CD4-positive, alpha-beta memory T cell (primary cell): ENCODE measurements around the gene RSL1D1. TPM values are rescaled to one million over a fixed set of nuclear protein-coding genes. Genes with fewer than 3 reads are reported as not detected.
A peak's percentile ranks its signal among the peaks of the same experiment; 100 is the strongest.

Experiments
- CTCF ChIA-PET: fragments of 350-600 bp; sonication (Branson Sonifier 250); formaldehyde crosslinking; loops from one replicate; lab custom pipeline; 2021; ENCODE audit warnings: inconsistent platforms; ENCODE audit not compliant: partially characterized antibody; lab: Charles Lee
- POLR2A ChIA-PET: fragments of 350-600 bp; sonication (Branson Sonifier 250); formaldehyde crosslinking; loops from one replicate; lab custom pipeline; 2021; ENCODE audit not compliant: partially characterized antibody; lab: Charles Lee
- DNase-seq, 5 donors: peaks; one replicate each; pipeline versions ENCODE4 v3.0.0 to v3.0.0-alpha.2; 2020 to 2022; ENCODE audit warnings: mixed read lengths in 1 of 5
- H3K27ac ChIP-seq: one replicate; pipeline ENCODE4 v1.7.0; 2013; ENCODE audit warnings: low read depth, low read length
- H3K27me3 ChIP-seq: 2 replicates; pipeline ENCODE4 v1.7.0; 2013; ENCODE audit warnings: mild to moderate bottlenecking, low read length, moderate library complexity; ENCODE audit not compliant: insufficient read depth
- H3K36me3 ChIP-seq: 2 replicates; pipeline ENCODE4 v1.7.0; 2013; ENCODE audit warnings: mild to moderate bottlenecking, low read length, moderate library complexity; ENCODE audit not compliant: insufficient read depth
- H3K4me1 ChIP-seq: 2 replicates; pipeline ENCODE4 v1.7.0; 2013; ENCODE audit warnings: mild to moderate bottlenecking, low read length, moderate library complexity; ENCODE audit not compliant: insufficient read depth
- H3K4me3 ChIP-seq, 2 donors: one replicate each; pipeline ENCODE4 v1.7.0; 2013; ENCODE audit warnings: low read length in 2 of 2, mild to moderate bottlenecking in 1 of 2
- H3K9me3 ChIP-seq, 2 donors: one replicate each; pipeline ENCODE4 v1.7.0; 2013; ENCODE audit warnings: low read length in 2 of 2, control low read depth in 1 of 2; ENCODE audit not compliant: control insufficient read depth in 1 of 2
- H3K27ac Mint-ChIP-seq, 7 donors: one replicate each; pipeline ENCODE4 v1.8.0; 2020 to 2021; ENCODE audit warnings: mixed read lengths in 7 of 7, mild to moderate bottlenecking in 6 of 7, inconsistent platforms in 3 of 7, moderate library complexity in 3 of 7
- H3K27me3 Mint-ChIP-seq, 2 donors: one replicate each; pipeline ENCODE4 v1.8.0; 2020 to 2021; ENCODE audit warnings: mixed read lengths in 2 of 2
- H3K36me3 Mint-ChIP-seq, 2 donors: one replicate each; pipeline ENCODE4 v1.8.0; 2020 to 2021; ENCODE audit warnings: mixed read lengths in 2 of 2, inconsistent platforms in 1 of 2, mild to moderate bottlenecking in 1 of 2
- H3K4me1 Mint-ChIP-seq, 4 donors: one replicate each; pipeline ENCODE4 v1.8.0; 2020 to 2021; ENCODE audit warnings: mixed read lengths in 4 of 4, mild to moderate bottlenecking in 1 of 4
- H3K4me3 Mint-ChIP-seq, 8 donors: one replicate each; pipeline ENCODE4 v1.8.0; 2020 to 2021; ENCODE audit warnings: mixed read lengths in 8 of 8, mild to moderate bottlenecking in 7 of 8, moderate library complexity in 6 of 8, inconsistent platforms in 3 of 8
- H3K9me3 Mint-ChIP-seq, 8 donors: one replicate each; pipeline ENCODE4 v1.8.0; 2020 to 2021; ENCODE audit warnings: mixed read lengths in 8 of 8, mild to moderate bottlenecking in 5 of 8, inconsistent platforms in 3 of 8, moderate library complexity in 1 of 8
- intact Hi-C: fragments of 100-400 bp; cut with micrococcal nuclease; formaldehyde crosslinking; loops from one replicate; pipeline ENCODE4 v1.15.1; 2023
- polyA plus RNA-seq, 2 donors: library from polyadenylated mRNA; unstranded; fragments of 300-500 nt; fragmentation: Illumina TruSeq; gene quantifications; one replicate each; pipeline ENCODE4 v1.2.3, GENCODE V29; 2021
- total RNA-seq, 2 experiments: library from RNA; stranded (reverse); gene quantifications; one replicate each; pipeline ENCODE4 v1.2.3, GENCODE V29; 2021

The RSL1D1 gene
- total and polyA plus RNA-seq, 4 experiments from 2014 or later, result 124 to 325 (median 193) TPM

GRCh38 chr16:11870399-11870798 lies 19.1 kb upstream of the RSL1D1 start:
- Histone ChIP-seq H3K27ac (no peak overlapping the region), H3K36me3 (peaks cover 16% of the 10 kb centered on the region), H3K4me3 (no peak overlapping the region), H3K4me1 (no peaks in the 10 kb centered on the region), H3K27me3 (no peaks in the 10 kb centered on the region), H3K9me3 (no peaks in the 10 kb centered on the region)
- no peaks in the 10 kb centered on the region for H3K27me3 Mint-ChIP-seq
- no peak overlapping the region for H3K4me3 Mint-ChIP-seq
- ChIA-PET POLR2A (no interaction called here), CTCF (no interaction called here)
- no peaks in the 10 kb centered on the region for H3K9me3 Mint-ChIP-seq
- peaks cover 19 to 50% of the 10 kb centered on the region in 2 donors for H3K36me3 Mint-ChIP-seq
- no peak for DNase-seq
- intact Hi-C loops, result no loop called here
- H3K4me1 Mint-ChIP-seq, result peaks cover 2 to 7% (median 5%) of the 10 kb centered on the region in 4 donors
- H3K27ac Mint-ChIP-seq, result peak overlapping the region in 2 of 7 donors; percentile 7

GRCh38 chr16:11869353-11870228 lies 18.2 kb upstream of the RSL1D1 start:
- no peak for DNase-seq
- ChIA-PET POLR2A (interaction anchor here (1.5 kb wide), 1 partner anchor 19 kb away, joined by 5 read pairs; the partner anchor contains the start of gene RSL1D1), CTCF (no interaction called here)

GRCh38 chr16:11868412-11868980 lies 17.2 kb upstream of the RSL1D1 start:
- Mint-ChIP-seq H3K9me3 (no peaks in the 10 kb centered on the region), H3K4me1 (peaks cover 6 to 14% (median 9%) of the 10 kb centered on the region in 4 donors), H3K4me3 (no peak overlapping the region), H3K36me3 (peaks cover 10 to 32% of the 10 kb centered on the region in 2 donors), H3K27ac (peak overlapping the region in 4 of 7 donors; percentile 53 to 70 (median 64)), H3K27me3 (no peaks in the 10 kb centered on the region)
- Histone ChIP-seq H3K4me3 (no peak overlapping the region), H3K27me3 (no peaks in the 10 kb centered on the region), H3K27ac (no peak overlapping the region), H3K36me3 (peaks cover 11% of the 10 kb centered on the region), H3K9me3 (no peaks in the 10 kb centered on the region), H3K4me1 (no peaks in the 10 kb centered on the region)
- ChIA-PET POLR2A (interaction anchor here (1.3 to 1.5 kb wide), 2 partner anchors 11 to 18 kb away, joined by 3 to 5 read pairs; partner anchors contain the start of gene RSL1D1), CTCF (no interaction called here)
- no peak for DNase-seq
- intact Hi-C loops, result no loop called here

More at GRCh38 chr16:11869353-11870228, 18.2 kb upstream of the RSL1D1 start:
- H3K9me3 ChIP-seq, result no peaks in the 10 kb centered on the region
- H3K4me1 ChIP-seq, result no peaks in the 10 kb centered on the region
- no peaks in the 10 kb centered on the region for H3K9me3 Mint-ChIP-seq
- peaks cover 4 to 14% (median 8%) of the 10 kb centered on the region in 4 donors for H3K4me1 Mint-ChIP-seq
- no peaks in the 10 kb centered on the region for H3K27me3 Mint-ChIP-seq
- H3K36me3 Mint-ChIP-seq, result peaks cover 13 to 42% of the 10 kb centered on the region in 2 donors
- H3K27me3 ChIP-seq, result no peaks in the 10 kb centered on the region
- no peak overlapping the region for H3K27ac ChIP-seq
- H3K36me3 ChIP-seq, result peaks cover 11% of the 10 kb centered on the region
- no peak overlapping the region for H3K4me3 ChIP-seq
- peak overlapping the region in 3 of 7 donors; percentile 2 to 18 (median 8) for H3K27ac Mint-ChIP-seq
- intact Hi-C loops, result no loop called here
- H3K4me3 Mint-ChIP-seq, result no peak overlapping the region

DNA sequence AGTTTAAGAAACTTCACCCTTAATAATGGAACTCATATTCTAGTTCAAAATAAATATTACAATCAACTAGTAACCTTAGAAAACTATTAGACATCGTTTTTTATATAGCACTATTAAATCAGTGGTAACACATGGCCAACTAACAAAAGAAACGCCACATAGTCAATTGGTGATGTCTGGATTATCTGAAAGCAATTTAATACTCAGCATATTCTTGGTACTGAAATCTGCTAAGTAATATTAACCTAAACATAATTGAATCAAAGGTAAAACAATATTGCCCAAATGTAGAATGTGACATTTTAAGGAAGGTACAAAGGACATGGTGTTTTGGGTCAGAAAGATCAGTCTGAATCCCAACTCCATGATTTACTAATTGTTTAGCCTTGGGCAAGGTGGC lies 11.1 kb upstream of the RSL1D1 start:
- Histone ChIP-seq H3K4me3 (no peak overlapping the region), H3K27ac (no peak overlapping the region), H3K27me3 (no peaks in the 10 kb centered on the region), H3K36me3 (no peaks in the 10 kb centered on the region), H3K9me3 (no peaks in the 10 kb centered on the region), H3K4me1 (no peaks in the 10 kb centered on the region)
- ChIA-PET POLR2A (no interaction called here), CTCF (no interaction called here)
- no peaks in the 10 kb centered on the region for H3K36me3 Mint-ChIP-seq
- H3K27ac Mint-ChIP-seq, result peak overlapping the region in 1 of 7 donors; percentile 19
- no peak for DNase-seq
- no peak overlapping the region for H3K4me3 Mint-ChIP-seq
- peaks cover 10 to 18% (median 12%) of the 10 kb centered on the region in 4 donors for H3K4me1 Mint-ChIP-seq
- intact Hi-C loops, result no loop called here
- no peaks in the 10 kb centered on the region for H3K27me3 Mint-ChIP-seq
- no peaks in the 10 kb centered on the region for H3K9me3 Mint-ChIP-seq

- peaks cover 21 to 48% (median 29%) of the 10 kb centered on the region in 4 donors for H3K4me1 Mint-ChIP-seq
- Histone ChIP-seq H3K36me3 (no peaks in the 10 kb centered on the region), H3K9me3 (no peaks in the 10 kb centered on the region), H3K27me3 (no peaks in the 10 kb centered on the region), H3K4me3 (no peak overlapping the region), H3K27ac (no peak overlapping the region), H3K4me1 (peaks cover 23% of the 10 kb centered on the region)
- peaks cover 0 to 3% of the 10 kb centered on the region in 2 donors for H3K36me3 Mint-ChIP-seq
- ChIA-PET CTCF (no interaction called here), POLR2A (interaction anchor here (1.4 kb wide), 1 partner anchor 11 kb away, joined by 3 read pairs; no protein-coding TSS in a partner anchor)
- H3K27ac Mint-ChIP-seq, result peak overlapping the region in 1 of 7 donors; percentile 10
- H3K9me3 Mint-ChIP-seq, result no peaks in the 10 kb centered on the region
- DNase-seq, result no peak
- intact Hi-C loops, result no loop called here
- no peak overlapping the region for H3K4me3 Mint-ChIP-seq
- H3K27me3 Mint-ChIP-seq, result no peaks in the 10 kb centered on the region
Measured at GRCh38 chr16:11857161-11857560, 5.8 kb upstream of the RSL1D1 start.

DNA sequence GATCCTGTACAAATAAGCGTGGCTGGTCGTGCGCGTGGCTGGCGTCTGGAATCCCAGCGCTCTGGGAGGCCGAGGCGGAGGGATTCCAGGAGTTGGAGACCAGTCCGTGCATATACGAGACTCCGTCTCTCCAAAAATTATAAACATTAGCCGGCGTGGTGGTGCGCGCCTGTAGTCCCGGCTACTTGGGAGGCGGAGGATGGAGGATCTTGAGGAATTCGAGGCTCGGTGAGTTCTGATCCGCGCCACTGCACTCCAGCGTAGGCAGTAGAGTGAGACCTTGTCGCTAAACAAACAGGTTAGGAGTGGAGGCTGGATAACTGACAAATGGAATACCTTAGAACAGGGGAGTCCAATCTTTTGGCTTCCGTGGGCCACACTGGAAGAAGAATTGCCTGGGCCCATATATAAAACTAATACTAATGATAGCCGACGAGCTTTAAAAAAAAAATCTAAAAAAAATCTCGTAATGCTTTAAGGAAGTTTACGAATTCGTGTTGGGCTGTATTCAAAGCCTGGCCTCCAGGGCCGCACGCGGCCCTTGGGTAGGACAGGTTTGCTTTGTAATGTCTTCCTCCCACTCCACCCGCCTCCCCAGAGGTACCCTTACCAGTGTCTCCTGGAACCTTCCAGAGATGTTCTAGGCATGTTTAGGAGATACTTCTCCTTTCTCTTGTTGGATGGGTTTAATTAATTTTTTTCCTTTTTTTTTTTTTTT lies 909 bp upstream of the RSL1D1 start:
- CTCF ChIA-PET, result interaction anchor here (1.1 kb wide), 1 partner anchor 59 kb away, joined by 3 read pairs; no protein-coding TSS in a partner anchor
- H3K4me3 ChIP-seq, result peak overlapping the region; percentile 76 to 96
- no peak for DNase-seq
- Mint-ChIP-seq H3K9me3 (peaks cover 0 to 3% (median 0%) of the 10 kb centered on the region in 8 donors), H3K27ac (peak overlapping the region; percentile 97 to 99 (median 98)), H3K36me3 (peaks cover 5 to 43% of the 10 kb centered on the region in 2 donors), H3K27me3 (no peaks in the 10 kb centered on the region), H3K4me3 (peak overlapping the region; percentile 98 to 99 (median 99)), H3K4me1 (peaks cover 31 to 84% (median 50%) of the 10 kb centered on the region in 4 donors)
- H3K27ac ChIP-seq, result peak overlapping the region; percentile 94
- intact Hi-C loops, result loop anchor here (5.0 kb wide), 1 partner anchor 910 kb away; the partner anchor contains the start of genes CLEC16A and DEXI
- no peaks in the 10 kb centered on the region for H3K27me3 ChIP-seq
- POLR2A ChIA-PET, result interaction anchor here (1.0 to 3.1 kb wide), 7 partner anchors 29 to 228 kb away, joined by 3 to 18 read pairs (median 5); partner anchors contain the start of genes GSPT1, TXNDC11 and ZC3H7A
- H3K36me3 ChIP-seq, result peaks cover 19% of the 10 kb centered on the region
- no peaks in the 10 kb centered on the region for H3K9me3 ChIP-seq
- H3K4me1 ChIP-seq, result peaks cover 54% of the 10 kb centered on the region
